HEK293 (cell line): ENCODE measurements around the gene ZNF772.
"Not testable (repeated sequence)": the region's sequence is repeated elsewhere in the genome, so short reads cannot be mapped to it uniquely, and the experiment has no call there.

Experiments
- CTCF ChIA-PET: fragments of 350-600 bp; formaldehyde crosslinking; extraction: SDS; loops from one replicate; lab custom pipeline; 2021; ENCODE audit warnings: antibody characterized with exemption; lab: Yijun Ruan, JAX
- POLR2A ChIA-PET: fragments of 300-600 bp; formaldehyde crosslinking; extraction: SDS; loops from one replicate; lab custom pipeline; 2020; ENCODE audit warnings: antibody characterized with exemption, inconsistent platforms; lab: Yijun Ruan, JAX
- H3K27ac ChIP-seq: fragments of 200-500 bp; sonication (Bioruptor generic); 2 replicates; pipeline ENCODE4 v1.5.1; 2014; ENCODE audit warnings: low read depth, low read length, control low read depth, inconsistent platforms; ENCODE audit errors: extremely low read depth
- H3K36me3 ChIP-seq, 2 experiments: fragments of 200-500 bp in 1 of 2; sonication (Bioruptor generic) in 1 of 2; 1 replicate in 1 of 2; 2 replicates in 1 of 2; pipeline ENCODE4 v1.5.1; 2014 to 2017; ENCODE audit warnings: inconsistent platforms in 2 of 2, low read length in 2 of 2; ENCODE audit not compliant: control insufficient read depth in 2 of 2, insufficient read depth in 1 of 2
- H3K4me1 ChIP-seq: fragments of 200-500 bp; sonication (Bioruptor generic); 2 replicates; pipeline ENCODE4 v1.5.1; 2014; ENCODE audit warnings: mild to moderate bottlenecking, low read length, inconsistent platforms; ENCODE audit not compliant: control insufficient read depth, insufficient read depth
- H3K4me3 ChIP-seq: 2 replicates; pipeline ENCODE4 v1.5.1; 2011; ENCODE audit warnings: low read depth, mild to moderate bottlenecking, control low read depth, low read length, moderate library complexity
- H3K9me3 ChIP-seq: fragments of 200-500 bp; sonication (Bioruptor generic); 2 replicates; pipeline ENCODE4 v1.5.1; 2014; ENCODE audit warnings: low read depth, low read length, inconsistent platforms; ENCODE audit not compliant: control insufficient read depth, insufficient read depth
- HOXA7 ChIP-seq: sonication (generic); formaldehyde crosslinking; IDR thresholded peaks from 2 replicates; pipeline ENCODE4 v1.8.1; 2022; ENCODE audit warnings: missing genetic modification reagents, borderline replicate concordance
- OSR2 ChIP-seq: fragments of 450-650 bp; formaldehyde crosslinking; IDR thresholded peaks from 2 replicates; pipeline ENCODE4 v1.5.1; 2016; ENCODE audit warnings: missing biosample characterization, missing genetic modification characterization
- PBX3 ChIP-seq: sonication (generic); formaldehyde crosslinking; IDR thresholded peaks from 2 replicates; pipeline ENCODE4 v1.8.1; 2022; ENCODE audit warnings: mild to moderate bottlenecking, moderate library complexity, missing genetic modification reagents
- SP3 ChIP-seq: fragments of 450-650 bp; formaldehyde crosslinking; IDR thresholded peaks from 2 replicates; pipeline ENCODE4 v1.5.1; 2016; ENCODE audit warnings: missing biosample characterization, missing genetic modification characterization
- ZBTB6 ChIP-seq: fragments of 450-650 bp; formaldehyde crosslinking; IDR thresholded peaks from 2 replicates; pipeline ENCODE4 v1.5.1; 2017; ENCODE audit warnings: missing biosample characterization, missing genetic modification characterization
- ZBTB7A ChIP-seq: fragments of 450-650 bp; formaldehyde crosslinking; IDR thresholded peaks from 2 replicates; pipeline ENCODE4 v1.5.1; 2016; ENCODE audit warnings: low read depth, missing biosample characterization, missing genetic modification characterization
- ZFHX2 ChIP-seq: fragments of 450-650 bp; formaldehyde crosslinking; conservative IDR thresholded peaks from 2 replicates; pipeline ENCODE4 v1.5.1; 2016; ENCODE audit warnings: missing biosample characterization, missing genetic modification characterization
- ZFP3 ChIP-seq: fragments of 450-650 bp; formaldehyde crosslinking; IDR thresholded peaks from 2 replicates; pipeline ENCODE4 v1.5.1; 2016; ENCODE audit warnings: low read depth, missing biosample characterization, missing genetic modification characterization
- ZNF133 ChIP-seq: fragments of 450-650 bp; formaldehyde crosslinking; IDR thresholded peaks from 2 replicates; pipeline ENCODE4 v1.5.1; 2016; ENCODE audit warnings: missing biosample characterization, missing genetic modification characterization
- ZNF202 ChIP-seq: fragments of 450-650 bp; formaldehyde crosslinking; IDR thresholded peaks from 2 replicates; pipeline ENCODE4 v1.5.1; 2016; ENCODE audit warnings: missing biosample characterization, missing genetic modification characterization, borderline replicate concordance
- ZNF24 ChIP-seq: fragments of 450-650 bp; formaldehyde crosslinking; IDR thresholded peaks from 2 replicates; pipeline ENCODE4 v1.5.1; 2016; ENCODE audit warnings: missing biosample characterization, missing genetic modification characterization
- ZNF398 ChIP-seq: fragments of 450-650 bp; formaldehyde crosslinking; IDR thresholded peaks from 2 replicates; pipeline ENCODE4 v1.5.1; 2017; ENCODE audit warnings: missing biosample characterization, missing genetic modification characterization
- ZNF473 ChIP-seq: fragments of 450-650 bp; formaldehyde crosslinking; IDR thresholded peaks from 2 replicates; pipeline ENCODE4 v1.5.1; 2017; ENCODE audit warnings: missing biosample characterization, missing genetic modification characterization
- ZNF621 ChIP-seq: fragments of 450-650 bp; formaldehyde crosslinking; IDR thresholded peaks from 2 replicates; pipeline ENCODE4 v1.5.1; 2017; ENCODE audit warnings: missing biosample characterization, missing genetic modification characterization
- ZNF76 ChIP-seq: fragments of 450-650 bp; formaldehyde crosslinking; IDR thresholded peaks from 2 replicates; pipeline ENCODE4; 2016; ENCODE audit warnings: low read depth, missing biosample characterization, missing genetic modification characterization, borderline replicate concordance
- ZNF791 ChIP-seq: fragments of 450-650 bp; formaldehyde crosslinking; IDR thresholded peaks from 2 replicates; pipeline ENCODE4 v1.5.1; 2016; ENCODE audit warnings: missing biosample characterization, missing genetic modification characterization
- ZSCAN23 ChIP-seq: fragments of 450-650 bp; formaldehyde crosslinking; IDR thresholded peaks from 2 replicates; pipeline ENCODE4 v1.5.1; 2016; ENCODE audit warnings: missing biosample characterization, missing genetic modification characterization
- TF ChIP-seq, protein P1 (sequence below): fragments of 450-650 bp; formaldehyde crosslinking; IDR thresholded peaks from 2 replicates; pipeline ENCODE4 v1.5.1; 2016; ENCODE audit warnings: missing biosample characterization, missing genetic modification characterization

The ZNF772 gene

GRCh38 chr19:57477191-57478008 is at the start of gene ZNF772 (continued):
- no peak for TF ChIP-seq ZFP3
- TF ChIP-seq PBX3 (CRISPR knock-in tag), result peak; percentile 30; the same call in 1 of the 2 replicates
- TF ChIP-seq ZBTB6 (tag by site-specific recombination), result no peak
- no peak for TF ChIP-seq ZNF202 (tag by site-specific recombination)

GRCh38 chr19:57518021-57518420 is 40.7 kb upstream of the ZNF772 start:
- H3K4me3 ChIP-seq, H3K4me1 ChIP-seq, CTCF ChIA-PET, H3K27ac ChIP-seq, H3K9me3 ChIP-seq: not testable (repeated sequence)
- H3K36me3 ChIP-seq, result peaks cover 4 to 41% of the 10 kb centered on the region in 2 experiments; a peak in 2 of 3 replicates
- POLR2A ChIA-PET, result interaction anchor here (1.3 kb wide), 1 partner anchor 9 kb away, joined by 3 read pairs; the partner anchor contains the start of gene ZNF549

DNA sequence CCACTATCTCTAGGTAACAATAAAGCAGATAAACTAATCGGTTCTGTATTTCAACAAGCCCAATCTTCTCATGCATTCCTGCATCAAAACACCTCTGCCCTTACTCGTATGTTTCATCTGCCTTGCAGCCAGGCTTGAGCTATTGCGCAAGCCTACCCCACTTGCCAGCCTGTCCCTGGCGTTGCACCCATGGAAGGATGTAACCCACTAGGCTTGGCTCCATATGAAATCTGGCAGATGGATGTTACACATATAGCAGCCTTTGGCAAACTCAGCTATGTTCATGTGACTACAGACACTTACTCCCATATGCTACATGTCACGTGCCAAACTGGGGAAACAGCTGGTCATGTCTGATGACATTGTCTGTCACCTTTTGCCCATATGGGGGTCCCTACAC is 37.9 kb upstream of the ZNF772 start:
- CTCF ChIA-PET, result no interaction called here
- Histone ChIP-seq H3K9me3 (peaks cover 7% of the 10 kb centered on the region; the same call in 1 of the 2 replicates), H3K27ac (no peak overlapping the region), H3K36me3 (peaks cover 4 to 44% of the 10 kb centered on the region in 2 experiments)
- POLR2A ChIA-PET, result no interaction called here
- no peak for TF ChIP-seq ZSCAN23 (tag by site-specific recombination)
- TF ChIP-seq ZNF76, result no peak
- TF ChIP-seq SP3 (tag by site-specific recombination), result no peak
- TF ChIP-seq ZNF473 (tag by site-specific recombination), result no peak
- no peak for TF ChIP-seq ZNF133 (tag by site-specific recombination)
- TF ChIP-seq ZNF398, result no peak
- TF ChIP-seq ZNF791, result no peak
- no peak for TF ChIP-seq ZBTB7A
- TF ChIP-seq, protein P1, sequence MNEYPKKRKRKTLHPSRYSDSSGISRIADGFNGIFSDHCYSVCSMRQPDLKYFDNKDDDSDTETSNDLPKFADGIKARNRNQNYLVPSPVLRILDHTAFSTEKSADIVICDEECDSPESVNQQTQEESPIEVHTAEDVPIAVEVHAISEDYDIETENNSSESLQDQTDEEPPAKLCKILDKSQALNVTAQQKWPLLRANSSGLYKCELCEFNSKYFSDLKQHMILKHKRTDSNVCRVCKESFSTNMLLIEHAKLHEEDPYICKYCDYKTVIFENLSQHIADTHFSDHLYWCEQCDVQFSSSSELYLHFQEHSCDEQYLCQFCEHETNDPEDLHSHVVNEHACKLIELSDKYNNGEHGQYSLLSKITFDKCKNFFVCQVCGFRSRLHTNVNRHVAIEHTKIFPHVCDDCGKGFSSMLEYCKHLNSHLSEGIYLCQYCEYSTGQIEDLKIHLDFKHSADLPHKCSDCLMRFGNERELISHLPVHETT (tag by site-specific recombination), result no peak
- no peak for TF ChIP-seq HOXA7 (CRISPR knock-in tag)
- no peak for TF ChIP-seq ZFHX2 (tag by site-specific recombination)
- TF ChIP-seq OSR2 (tag by site-specific recombination), result no peak
- no peak for TF ChIP-seq ZNF621 (tag by site-specific recombination)
- no peak for TF ChIP-seq ZNF24 (tag by site-specific recombination)
- TF ChIP-seq, all 188 proteins: peak for 0
- no peaks in the 10 kb centered on the region for H3K4me1 ChIP-seq
- no peak overlapping the region for H3K4me3 ChIP-seq
